ENCODE data around the gene RASSF1.

DNA sequence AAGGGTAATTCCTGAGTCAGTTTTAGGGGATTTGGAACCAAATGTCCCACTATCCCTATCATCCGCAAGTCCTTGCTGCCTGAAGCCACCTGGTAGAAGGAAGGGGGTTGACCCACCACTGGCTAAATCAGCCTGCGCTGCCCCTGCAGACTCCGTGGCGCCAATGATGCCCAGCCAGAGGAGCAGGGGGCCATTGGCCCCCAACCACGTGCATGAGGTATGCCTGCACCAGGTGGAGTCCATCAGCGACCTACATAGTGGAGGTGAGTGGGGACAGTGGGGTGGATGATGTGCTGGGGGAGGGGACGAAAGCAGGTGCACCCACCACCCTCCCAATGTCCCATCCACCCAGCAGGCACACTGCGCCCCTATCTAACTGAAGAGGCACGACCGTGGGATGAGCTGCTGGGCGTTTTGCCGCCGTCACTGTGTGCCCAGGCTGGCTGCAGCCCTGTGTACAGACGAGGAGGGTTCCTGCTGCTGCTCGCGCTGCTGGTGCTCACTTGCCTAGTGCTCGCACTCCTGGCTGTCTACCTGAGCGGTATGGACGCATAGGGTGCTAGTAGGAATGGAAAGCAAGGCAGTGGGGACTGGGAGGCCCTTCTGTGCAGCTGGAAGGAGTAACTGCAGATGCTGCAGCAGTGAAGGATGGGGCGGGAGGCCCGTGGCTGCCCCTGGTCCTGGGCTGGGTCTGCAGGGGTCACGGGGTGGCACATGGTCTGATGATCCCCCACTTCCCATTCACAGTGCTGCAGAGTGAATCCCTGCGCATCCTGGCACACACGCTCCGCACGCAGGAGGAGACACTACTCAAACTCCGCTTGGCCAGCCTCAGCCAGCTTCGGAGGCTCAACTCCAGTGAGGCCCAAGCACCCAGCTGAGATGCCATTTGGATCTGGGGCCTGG lies 54.1 kb downstream of the RASSF1 start:
- TF ChIP-seq RFX5 (IDR thresholded peaks at IDR 0.05; ENCODE audit: low read depth, low read length) (no peak), POLR2A (IDR thresholded peaks at IDR 0.05; ENCODE audit: low read depth, low read length) (no peak)

Measured in IMR-90 (cell line).